ENCODE measurements around the gene VDR.

DNA sequence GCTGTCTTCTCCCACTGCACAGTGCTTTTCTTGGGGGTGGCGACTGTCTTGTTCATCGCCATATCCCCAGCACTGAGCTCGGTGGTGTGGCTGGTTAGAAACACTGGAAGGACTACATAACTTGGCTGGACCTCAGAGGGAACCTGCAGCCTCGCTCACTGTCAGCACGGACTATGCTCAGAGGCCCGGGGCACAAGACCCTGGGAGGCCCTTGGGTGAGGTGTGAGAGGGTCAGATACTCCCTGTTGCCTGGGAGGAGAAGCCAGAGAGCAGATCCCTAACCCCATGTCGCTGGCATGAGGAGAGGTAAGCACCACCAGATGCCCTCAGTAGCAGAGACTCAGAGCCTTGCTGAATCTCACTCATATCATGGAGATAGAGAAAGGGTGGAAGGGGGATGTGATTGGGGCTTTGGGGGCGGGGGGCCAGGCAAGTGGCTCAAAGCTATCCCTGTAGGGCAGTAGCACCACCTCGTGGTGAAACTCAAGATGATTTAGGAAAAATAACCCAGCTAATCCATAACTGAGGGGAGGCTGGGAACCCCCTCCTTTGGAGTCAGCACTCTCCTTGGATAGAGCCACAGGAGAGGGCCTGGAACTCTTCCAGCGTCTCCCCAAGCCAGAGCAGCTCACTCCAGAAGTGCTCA, 66.4 kb downstream of the VDR start:
- TF ChIP-seq, protein P1, sequence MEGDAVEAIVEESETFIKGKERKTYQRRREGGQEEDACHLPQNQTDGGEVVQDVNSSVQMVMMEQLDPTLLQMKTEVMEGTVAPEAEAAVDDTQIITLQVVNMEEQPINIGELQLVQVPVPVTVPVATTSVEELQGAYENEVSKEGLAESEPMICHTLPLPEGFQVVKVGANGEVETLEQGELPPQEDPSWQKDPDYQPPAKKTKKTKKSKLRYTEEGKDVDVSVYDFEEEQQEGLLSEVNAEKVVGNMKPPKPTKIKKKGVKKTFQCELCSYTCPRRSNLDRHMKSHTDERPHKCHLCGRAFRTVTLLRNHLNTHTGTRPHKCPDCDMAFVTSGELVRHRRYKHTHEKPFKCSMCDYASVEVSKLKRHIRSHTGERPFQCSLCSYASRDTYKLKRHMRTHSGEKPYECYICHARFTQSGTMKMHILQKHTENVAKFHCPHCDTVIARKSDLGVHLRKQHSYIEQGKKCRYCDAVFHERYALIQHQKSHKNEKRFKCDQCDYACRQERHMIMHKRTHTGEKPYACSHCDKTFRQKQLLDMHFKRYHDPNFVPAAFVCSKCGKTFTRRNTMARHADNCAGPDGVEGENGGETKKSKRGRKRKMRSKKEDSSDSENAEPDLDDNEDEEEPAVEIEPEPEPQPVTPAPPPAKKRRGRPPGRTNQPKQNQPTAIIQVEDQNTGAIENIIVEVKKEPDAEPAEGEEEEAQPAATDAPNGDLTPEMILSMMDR (IDR thresholded peaks at IDR 0.05): peak in 4 of 6 experiments; percentile 23 to 65 (median 38)
- no peak for TF ChIP-seq POLR2A (IDR thresholded peaks at IDR 0.05)
